Measurements from ENCODE around the gene GOLPH3. TPM values are rescaled to one million over a fixed set of nuclear protein-coding genes. Genes with fewer than 3 reads are reported as not detected.
A peak's percentile ranks its signal among the peaks of the same experiment; 100 is the strongest.

The GOLPH3 gene
- total RNA-seq, 1 donor from 2014 or later, result 80.5 TPM

DNA sequence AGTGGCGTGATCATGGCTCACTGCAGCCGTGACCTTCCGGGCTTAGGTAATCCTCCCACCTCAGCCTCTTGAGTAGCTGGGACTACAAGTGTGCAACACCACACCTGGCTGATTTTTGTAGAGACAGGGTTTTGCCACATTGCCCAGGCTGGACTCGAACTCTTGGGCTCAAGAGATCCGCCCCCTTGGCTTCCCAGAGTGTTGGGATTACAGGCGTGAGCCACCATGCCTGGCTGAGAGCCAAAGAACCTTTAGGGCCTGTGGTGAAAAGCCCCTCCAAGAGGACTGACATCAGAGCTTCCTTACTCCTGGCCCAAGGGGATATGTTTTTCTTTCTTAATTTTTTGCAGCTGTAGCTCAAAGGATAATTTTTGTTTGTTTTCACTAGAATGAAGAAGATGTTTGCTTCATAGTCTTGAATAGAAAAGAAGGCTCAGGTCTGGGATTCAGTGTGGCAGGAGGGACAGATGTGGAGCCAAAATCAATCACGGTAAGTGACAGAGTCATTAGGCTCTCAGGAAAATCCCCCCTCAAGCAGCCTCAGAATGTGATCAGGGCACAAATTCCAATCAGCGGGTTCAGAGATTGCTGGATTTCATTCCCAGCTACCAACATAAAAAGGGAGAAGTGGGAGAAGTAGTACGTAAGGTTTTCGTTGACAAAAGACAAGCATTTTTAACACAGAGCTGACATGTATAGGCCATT is 77.1 kb downstream of the GOLPH3 start:
- peak overlapping the region; percentile 70 for H3K27ac Mint-ChIP-seq
- peaks cover 2% of the 10 kb centered on the region for H3K27me3 Mint-ChIP-seq (ENCODE audit: insufficient read depth, low read depth)
- TF ChIP-seq EZH2phosphoT487 (IDR thresholded peaks at IDR 0.05), result no peak
- TF ChIP-seq EZH2 (IDR thresholded peaks at IDR 0.05), result no peak
- TF ChIP-seq, protein P1, sequence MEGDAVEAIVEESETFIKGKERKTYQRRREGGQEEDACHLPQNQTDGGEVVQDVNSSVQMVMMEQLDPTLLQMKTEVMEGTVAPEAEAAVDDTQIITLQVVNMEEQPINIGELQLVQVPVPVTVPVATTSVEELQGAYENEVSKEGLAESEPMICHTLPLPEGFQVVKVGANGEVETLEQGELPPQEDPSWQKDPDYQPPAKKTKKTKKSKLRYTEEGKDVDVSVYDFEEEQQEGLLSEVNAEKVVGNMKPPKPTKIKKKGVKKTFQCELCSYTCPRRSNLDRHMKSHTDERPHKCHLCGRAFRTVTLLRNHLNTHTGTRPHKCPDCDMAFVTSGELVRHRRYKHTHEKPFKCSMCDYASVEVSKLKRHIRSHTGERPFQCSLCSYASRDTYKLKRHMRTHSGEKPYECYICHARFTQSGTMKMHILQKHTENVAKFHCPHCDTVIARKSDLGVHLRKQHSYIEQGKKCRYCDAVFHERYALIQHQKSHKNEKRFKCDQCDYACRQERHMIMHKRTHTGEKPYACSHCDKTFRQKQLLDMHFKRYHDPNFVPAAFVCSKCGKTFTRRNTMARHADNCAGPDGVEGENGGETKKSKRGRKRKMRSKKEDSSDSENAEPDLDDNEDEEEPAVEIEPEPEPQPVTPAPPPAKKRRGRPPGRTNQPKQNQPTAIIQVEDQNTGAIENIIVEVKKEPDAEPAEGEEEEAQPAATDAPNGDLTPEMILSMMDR (IDR thresholded peaks at IDR 0.05), result no peak
- H3K9me3 ChIP-seq (ENCODE audit: low read depth), result no peaks in the 10 kb centered on the region
- H3K4me1 Mint-ChIP-seq, result peaks cover 6% of the 10 kb centered on the region
- H3K36me3 Mint-ChIP-seq, result peaks cover 10% of the 10 kb centered on the region
- H3K4me3 Mint-ChIP-seq, result no peak overlapping the region
- no peaks in the 10 kb centered on the region for H3K9me3 Mint-ChIP-seq
- no peak overlapping the region for H2AFZ ChIP-seq (replicated peaks)
- H3K4me3 ChIP-seq, result no peak overlapping the region
- H3K4me2 ChIP-seq, result no peak overlapping the region
- no peak overlapping the region for H3K27ac ChIP-seq
- no peaks in the 10 kb centered on the region for H4K20me1 ChIP-seq (ENCODE audit: low read depth)
- no peaks in the 10 kb centered on the region for H3K79me2 ChIP-seq (ENCODE audit: low read depth)
- peaks cover 7% of the 10 kb centered on the region for H3K4me1 ChIP-seq
- no peaks in the 10 kb centered on the region for H3F3A ChIP-seq (ENCODE audit: low read depth)
- no peak for DNase-seq (ENCODE audit: low spot score)
- H3K36me3 ChIP-seq, result no peaks in the 10 kb centered on the region
- no peaks in the 10 kb centered on the region for H3K27me3 ChIP-seq
- no peak overlapping the region for H3K9ac ChIP-seq

DNA sequence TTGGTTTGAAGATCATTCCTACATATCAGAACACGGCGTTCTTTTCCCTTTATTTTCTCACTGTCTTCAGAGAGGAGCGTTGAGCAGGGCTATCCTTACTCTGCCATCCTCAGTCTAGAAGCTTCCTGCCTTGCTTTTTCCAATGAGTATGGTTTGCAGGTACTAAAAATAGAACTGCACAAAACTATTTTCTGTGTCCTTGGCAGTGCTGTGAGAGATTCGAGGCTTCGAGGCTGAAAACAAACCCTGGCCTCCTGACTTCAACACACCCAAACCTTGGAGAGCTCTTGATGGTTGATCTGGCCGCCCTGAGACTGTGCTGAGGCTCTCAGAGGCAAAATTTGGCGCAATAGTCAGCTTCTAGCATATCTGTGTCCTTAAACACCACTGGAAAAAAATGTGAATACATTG is 78.9 kb downstream of the GOLPH3 start:
- Mint-ChIP-seq H3K9me3 (no peaks in the 10 kb centered on the region), H3K27ac (peak overlapping the region; percentile 46), H3K27me3 (ENCODE audit: insufficient read depth, low read depth) (peaks cover 2% of the 10 kb centered on the region), H3K36me3 (peaks cover 9% of the 10 kb centered on the region), H3K4me3 (no peak overlapping the region), H3K4me1 (peaks cover 5% of the 10 kb centered on the region)
- Histone ChIP-seq H3K9me3 (ENCODE audit: low read depth) (no peaks in the 10 kb centered on the region), H2AFZ (replicated peaks) (no peak overlapping the region), H3K27me3 (no peaks in the 10 kb centered on the region), H3K4me1 (peaks cover 7% of the 10 kb centered on the region), H3K9ac (no peak overlapping the region), H3K27ac (no peak overlapping the region), H3K4me2 (no peak overlapping the region), H3K79me2 (ENCODE audit: low read depth) (no peaks in the 10 kb centered on the region), H3K4me3 (no peak overlapping the region), H3K36me3 (no peaks in the 10 kb centered on the region), H4K20me1 (ENCODE audit: low read depth) (no peaks in the 10 kb centered on the region), H3F3A (ENCODE audit: low read depth) (no peaks in the 10 kb centered on the region)
- DNase-seq (ENCODE audit: low spot score), result no peak
- no peak for TF ChIP-seq EZH2phosphoT487 (IDR thresholded peaks at IDR 0.05)
- no peak for TF ChIP-seq EZH2 (IDR thresholded peaks at IDR 0.05)
- TF ChIP-seq, protein P1 (IDR thresholded peaks at IDR 0.05), result no peak

DNA sequence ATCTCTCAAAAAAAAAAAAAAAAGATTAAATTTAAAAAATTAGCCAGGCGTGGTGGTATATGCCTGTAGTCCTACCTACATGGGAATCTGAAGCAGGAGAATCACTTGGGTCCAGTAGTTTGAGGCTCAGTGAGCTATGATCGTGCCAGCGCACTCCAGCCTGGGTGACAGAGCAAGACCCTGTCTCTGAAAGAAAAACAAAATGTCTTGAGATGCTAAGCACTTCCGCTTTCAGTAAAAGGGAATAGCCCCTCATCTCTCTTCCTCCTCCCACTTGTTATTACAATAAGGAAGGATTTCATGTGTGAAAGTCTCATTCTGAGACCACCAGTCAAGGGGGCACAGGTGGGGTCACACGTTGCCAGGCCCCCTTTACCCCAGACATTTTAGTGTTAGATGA is 79.4 kb downstream of the GOLPH3 start:
- Mint-ChIP-seq H3K27me3 (ENCODE audit: insufficient read depth, low read depth) (peaks cover 3% of the 10 kb centered on the region), H3K4me3 (no peak overlapping the region), H3K36me3 (peaks cover 6% of the 10 kb centered on the region), H3K27ac (no peak overlapping the region), H3K9me3 (no peaks in the 10 kb centered on the region), H3K4me1 (no peaks in the 10 kb centered on the region)
- peaks cover 7% of the 10 kb centered on the region for H3K4me1 ChIP-seq
- TF ChIP-seq EZH2 (IDR thresholded peaks at IDR 0.05), result no peak
- TF ChIP-seq, protein P1 (IDR thresholded peaks at IDR 0.05), result no peak
- TF ChIP-seq EZH2phosphoT487 (IDR thresholded peaks at IDR 0.05), result no peak
- no peak overlapping the region for H2AFZ ChIP-seq (replicated peaks)
- no peaks in the 10 kb centered on the region for H3K36me3 ChIP-seq
- H3K79me2 ChIP-seq (ENCODE audit: low read depth), result no peaks in the 10 kb centered on the region
- no peak for DNase-seq (ENCODE audit: low spot score)
- no peaks in the 10 kb centered on the region for H3K27me3 ChIP-seq
- no peak overlapping the region for H3K4me2 ChIP-seq
- no peak overlapping the region for H3K4me3 ChIP-seq
- no peak overlapping the region for H3K9ac ChIP-seq
- H4K20me1 ChIP-seq (ENCODE audit: low read depth), result no peaks in the 10 kb centered on the region
- H3F3A ChIP-seq (ENCODE audit: low read depth), result no peaks in the 10 kb centered on the region
- H3K27ac ChIP-seq, result no peak overlapping the region
- no peaks in the 10 kb centered on the region for H3K9me3 ChIP-seq (ENCODE audit: low read depth)
